ENCODE measurements around the gene KCND3.

Gene KCND3

DNA sequence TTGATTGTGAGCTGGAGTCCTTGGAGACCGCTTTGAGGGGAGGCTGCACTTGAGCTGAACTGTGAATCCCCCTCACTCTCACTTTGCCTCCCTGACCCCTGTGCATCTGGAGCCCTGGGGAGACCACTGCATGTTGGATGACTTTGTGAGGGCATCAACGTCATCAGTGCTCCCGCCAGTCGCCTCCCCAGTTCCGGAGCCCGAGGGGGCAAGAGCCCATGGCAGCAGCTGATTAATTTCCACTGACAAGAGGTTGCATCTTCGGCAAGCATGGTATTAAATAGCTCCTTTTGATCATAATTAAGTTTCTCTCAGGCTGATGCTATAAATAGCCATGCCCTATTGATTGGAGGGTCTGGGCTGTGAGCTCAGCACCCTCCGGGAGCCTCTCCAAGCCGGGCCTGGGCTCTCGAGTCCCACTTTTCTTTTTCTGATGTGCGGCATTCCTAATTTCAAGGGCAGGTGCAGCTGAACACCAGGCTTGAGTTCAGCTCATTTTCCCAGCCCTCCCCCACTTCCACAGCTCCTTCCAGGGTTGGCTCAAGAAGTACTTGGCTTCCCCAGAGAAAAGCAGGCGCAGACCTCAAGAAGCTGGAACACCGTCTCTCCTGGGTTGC, 33.2 kb downstream of the KCND3 start:
- DNase-seq, result no peak

GRCh38 chr1:111955755-111956154, 33.7 kb downstream of the KCND3 start:
- no peak for DNase-seq

DNA sequence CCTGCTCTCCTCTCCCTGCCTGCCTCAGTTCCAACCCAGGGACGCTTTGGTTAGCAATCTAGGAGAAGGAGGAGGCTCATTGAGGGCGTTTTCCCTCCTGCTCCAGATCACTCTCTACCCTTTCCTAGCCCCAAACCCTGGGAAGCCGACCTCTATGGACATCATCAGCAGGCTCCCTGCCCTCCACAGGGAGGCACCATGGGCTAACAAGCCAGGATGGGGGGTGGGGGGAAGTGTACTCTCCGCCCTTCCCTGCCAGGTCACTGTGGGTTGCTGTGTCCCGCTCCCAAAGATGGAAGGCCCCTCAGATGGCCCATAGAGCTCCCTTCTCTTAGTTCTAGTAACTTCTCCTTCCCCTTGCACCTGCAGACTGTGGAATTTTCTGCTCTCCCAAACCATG, 35.7 kb downstream of the KCND3 start:
- DNase-seq, result no peak

GRCh38 chr1:111952125-111952657, 37.3 kb downstream of the KCND3 start:
- DNase-seq, result no peak

DNA sequence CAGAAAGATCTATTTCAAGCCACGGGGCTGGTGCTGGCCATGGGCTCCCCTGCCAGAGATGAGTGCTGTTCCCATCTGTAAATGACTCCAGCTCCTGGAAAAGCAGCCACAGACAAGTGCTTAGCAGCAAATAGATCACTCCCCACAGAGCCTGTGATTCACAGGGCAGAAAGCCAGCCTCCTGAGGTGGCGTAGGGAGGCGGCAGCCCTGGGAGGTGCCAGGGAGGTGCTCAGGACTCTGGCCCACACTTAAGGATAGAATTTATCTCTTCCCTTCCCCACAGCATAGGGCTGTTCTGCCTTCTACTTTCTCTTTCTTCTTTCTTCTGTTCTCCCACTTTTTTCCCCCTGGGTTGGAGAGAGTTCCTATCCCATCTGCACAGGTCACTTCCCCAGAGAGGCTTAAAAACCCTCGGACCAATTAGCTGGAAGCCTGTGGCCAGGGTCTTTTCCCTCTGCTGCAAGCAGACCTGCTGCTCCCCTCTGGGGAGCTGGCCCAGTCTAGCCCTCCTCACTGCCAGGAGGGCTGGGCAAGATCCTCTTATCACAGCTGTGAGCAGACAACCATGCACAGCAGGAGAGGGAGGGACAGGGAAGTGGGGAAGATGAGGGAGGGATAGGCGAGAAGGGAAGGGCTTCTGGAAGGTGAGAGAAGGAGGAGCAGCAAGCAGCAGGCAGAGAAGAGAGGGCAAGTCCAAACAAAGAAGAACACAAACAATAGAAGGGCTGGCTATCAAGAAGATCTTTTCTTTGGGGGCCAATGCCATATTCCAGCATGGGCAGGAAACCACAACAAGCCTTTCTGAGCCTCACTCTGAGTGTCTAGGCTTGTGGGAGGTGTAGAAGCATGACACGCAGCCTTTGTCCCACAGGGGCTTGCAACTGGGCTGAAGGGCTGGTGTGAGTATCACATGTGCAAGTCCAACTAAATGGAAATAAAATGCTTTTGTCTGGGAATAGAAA, 41.0 kb downstream of the KCND3 start:
- DNase-seq, result no peak

- DNase-seq, result no peak
These were observed 45.4 kb downstream of the KCND3 start for GRCh38 chr1:111943846-111944749.

GRCh38 chr1:111943066-111943465, 46.4 kb downstream of the KCND3 start:
- DNase-seq, result no peak

GRCh38 chr1:111938536-111938935, 50.9 kb downstream of the KCND3 start:
- DNase-seq, result no peak

GRCh38 chr1:111938123-111938522, 51.3 kb downstream of the KCND3 start:
- no peak for DNase-seq

- no peak for DNase-seq
These were observed 52.2 kb downstream of the KCND3 start for GRCh38 chr1:111937147-111937725.

DNA sequence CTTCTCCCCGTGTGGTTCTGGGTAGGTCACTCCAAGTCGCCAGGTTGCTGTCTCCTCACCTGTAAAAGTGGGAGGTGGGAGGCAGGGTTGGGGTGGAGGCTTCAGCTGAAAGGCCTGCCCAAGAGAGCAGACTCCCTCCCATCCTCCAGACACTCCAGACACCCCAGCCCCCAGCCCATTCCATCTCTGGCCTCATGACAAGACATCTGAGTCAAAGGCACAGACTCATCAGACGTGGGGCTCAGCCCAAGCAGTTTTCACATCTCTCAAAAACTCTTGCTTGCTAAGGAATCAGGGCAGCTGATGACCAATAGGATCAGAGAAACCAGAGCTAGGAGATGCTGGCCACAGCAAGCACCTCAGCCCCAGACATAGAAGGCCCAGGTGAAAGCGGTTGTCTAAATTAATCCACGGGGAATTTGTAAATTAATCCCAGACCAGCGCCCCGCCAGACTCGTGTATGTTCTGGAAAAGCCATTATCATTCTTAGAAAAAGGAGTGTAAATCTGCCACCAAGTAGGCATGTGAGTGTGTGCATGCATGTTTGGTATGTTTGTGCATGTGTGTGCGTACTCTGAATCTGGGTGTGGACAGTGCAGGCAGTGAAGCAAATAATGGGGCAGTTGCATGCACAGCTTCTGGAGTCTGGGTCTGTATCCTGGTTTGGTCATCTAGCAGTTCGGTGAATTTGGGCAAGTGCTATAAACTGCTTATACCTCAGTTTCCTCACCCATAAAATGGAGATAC, 55.2 kb downstream of the KCND3 start:
- no peak for DNase-seq

DNA sequence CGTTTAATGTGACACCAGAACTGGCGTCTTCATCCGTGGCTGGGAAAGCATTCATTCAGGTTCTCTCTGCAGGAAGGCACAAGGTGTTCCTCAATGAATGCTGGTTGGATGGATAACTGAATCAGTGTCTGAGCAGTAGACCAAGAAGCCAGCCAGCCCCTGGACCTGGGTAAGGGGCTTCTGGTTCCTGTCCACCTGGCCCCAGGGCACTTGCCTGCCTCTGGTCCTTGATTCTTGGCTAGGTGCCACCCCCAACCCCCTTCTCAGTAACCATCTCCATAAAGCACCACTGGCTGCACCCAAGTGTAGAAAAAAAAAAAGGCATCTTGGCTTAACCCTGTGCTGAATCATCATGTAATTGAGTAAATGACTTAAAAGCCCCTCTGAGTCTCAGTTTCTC, 59.1 kb downstream of the KCND3 start:
- no peak for DNase-seq

DNA sequence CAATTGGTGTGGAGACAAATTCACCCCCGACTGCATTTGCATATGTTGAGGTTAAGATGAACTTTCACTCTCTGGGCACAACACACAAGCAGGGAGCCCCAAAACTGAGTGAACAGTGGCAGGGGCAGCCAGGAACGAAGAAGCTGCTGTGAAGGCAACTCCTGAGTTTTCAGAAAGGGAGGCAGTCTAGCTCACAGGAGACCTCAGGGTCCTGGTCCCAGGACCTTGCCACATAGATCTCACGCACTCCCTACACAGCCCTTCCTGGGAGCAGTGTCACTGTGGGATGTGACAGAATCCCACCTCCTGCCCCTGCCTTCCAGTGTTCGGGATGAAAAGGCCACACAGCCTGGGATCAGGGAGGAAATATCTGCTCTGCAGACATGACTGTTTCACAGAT, 60.9 kb downstream of the KCND3 start:
- DNase-seq, result no peak

DNA sequence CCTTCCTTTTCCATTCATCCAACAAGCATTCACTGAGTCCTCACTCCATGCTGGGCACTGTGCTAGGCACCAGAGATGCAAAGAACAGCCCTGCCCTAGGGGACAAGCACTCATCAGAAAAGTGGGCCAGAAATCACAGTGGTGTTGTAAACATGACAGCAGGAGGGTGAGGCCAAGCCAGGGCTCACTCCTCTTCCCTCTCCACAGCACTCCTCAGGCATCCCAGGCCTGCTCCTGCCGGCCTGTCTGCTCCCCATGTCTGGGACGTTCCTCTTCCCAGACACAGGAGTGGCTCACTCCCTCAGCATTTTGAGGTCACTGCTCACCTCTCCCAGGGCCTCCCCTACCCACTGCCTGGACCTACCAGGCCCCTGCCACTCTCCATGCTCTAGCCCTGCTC, 61.8 kb downstream of the KCND3 start:
- no peak for DNase-seq

DNA sequence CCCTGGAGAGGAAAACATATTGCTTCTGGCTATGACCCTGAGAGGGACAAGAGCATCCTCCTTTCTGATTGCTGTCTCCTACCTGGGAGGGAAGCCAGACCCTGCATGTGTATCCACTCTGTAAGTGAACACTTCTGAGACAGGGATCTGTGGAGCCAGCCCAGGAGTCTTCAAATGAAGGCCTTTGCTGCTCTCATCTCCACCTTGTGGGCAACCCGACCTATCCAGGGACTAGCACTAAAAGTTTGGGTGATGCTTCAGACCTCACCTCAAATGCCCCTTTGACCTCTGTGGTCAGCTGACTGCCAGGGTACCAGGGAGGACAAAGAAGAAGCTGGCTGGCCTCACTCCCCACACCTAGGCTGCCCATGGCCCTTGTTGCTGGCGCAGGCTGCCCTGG, 64.7 kb downstream of the KCND3 start:
- DNase-seq, result no peak

- no peak for DNase-seq
These were observed 65.7 kb downstream of the KCND3 start for GRCh38 chr1:111923766-111924165.

DNA sequence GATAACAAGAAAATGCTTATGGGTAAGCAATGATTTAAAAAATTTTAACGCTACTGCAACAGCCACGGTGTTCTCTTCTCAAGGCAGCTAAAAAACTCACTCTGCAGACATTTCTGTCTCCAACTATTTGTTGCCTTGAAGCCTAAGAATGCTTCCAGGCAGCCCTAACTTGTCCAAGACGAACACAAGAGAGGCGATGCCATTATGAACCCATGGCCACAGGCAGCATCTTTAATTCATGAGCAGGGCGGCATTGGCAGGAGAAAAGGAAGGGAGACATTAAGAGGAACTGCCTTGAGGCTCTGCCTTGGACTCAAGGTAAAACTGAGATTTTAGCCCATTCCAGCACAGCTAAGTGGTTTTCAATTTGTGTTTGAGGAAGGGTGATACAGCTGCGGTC, 67.5 kb downstream of the KCND3 start:
- DNase-seq, result no peak

- DNase-seq, result no peak
These were observed 69.0 kb downstream of the KCND3 start for GRCh38 chr1:111920221-111921024.

- DNase-seq, result no peak
These were observed 77.5 kb downstream of the KCND3 start for GRCh38 chr1:111911776-111912515.

DNA sequence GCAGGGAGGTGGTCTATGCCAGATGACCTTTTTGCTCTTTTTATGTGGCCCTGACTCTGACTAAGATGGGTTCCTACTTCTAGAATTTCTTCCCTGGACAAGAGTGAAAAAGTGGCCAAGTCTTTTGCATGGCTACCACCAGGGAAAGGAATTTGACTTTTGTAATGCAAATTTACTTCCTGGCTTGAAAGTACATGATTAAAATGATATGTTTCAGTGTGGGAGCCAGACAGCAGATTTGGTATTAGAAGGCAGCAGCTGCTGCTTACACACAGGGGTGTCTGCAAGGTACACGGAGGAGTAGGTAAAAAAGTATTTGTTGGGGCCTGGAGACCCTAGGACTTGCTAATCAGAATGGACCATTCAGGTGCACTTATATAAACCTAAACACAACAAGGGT, 78.4 kb downstream of the KCND3 start:
- DNase-seq, result no peak
